ENCODE data around the gene RBMS3. TPM values are rescaled to one million over a fixed set of nuclear protein-coding genes. Genes with fewer than 3 reads are reported as not detected.

Gene RBMS3
- total RNA-seq, 3 donors from 2014 or later: 48.4 to 117 (median 103) TPM

DNA sequence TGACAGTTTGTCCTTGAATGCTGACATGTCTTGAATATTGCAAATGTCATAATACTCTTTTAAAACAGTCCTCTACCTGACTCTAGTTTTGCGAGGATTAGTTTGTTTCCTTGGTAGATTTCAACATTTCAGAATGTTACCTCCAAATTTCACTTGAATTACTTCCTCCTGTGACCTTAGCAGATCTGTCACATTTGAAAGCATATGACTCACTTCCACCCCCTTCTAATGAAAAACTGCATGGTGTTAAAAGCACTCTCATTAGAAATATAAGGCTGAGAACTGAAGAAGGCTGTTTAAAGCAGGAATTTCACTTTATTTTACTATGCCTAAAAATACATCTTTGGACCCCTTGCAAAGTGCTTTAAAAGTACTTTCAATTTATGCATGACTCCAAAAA is 726.8 kb downstream of the RBMS3 start:
- no peak for TF ChIP-seq POLR2A (IDR thresholded peaks at IDR 0.05)
- TF ChIP-seq, protein P1, sequence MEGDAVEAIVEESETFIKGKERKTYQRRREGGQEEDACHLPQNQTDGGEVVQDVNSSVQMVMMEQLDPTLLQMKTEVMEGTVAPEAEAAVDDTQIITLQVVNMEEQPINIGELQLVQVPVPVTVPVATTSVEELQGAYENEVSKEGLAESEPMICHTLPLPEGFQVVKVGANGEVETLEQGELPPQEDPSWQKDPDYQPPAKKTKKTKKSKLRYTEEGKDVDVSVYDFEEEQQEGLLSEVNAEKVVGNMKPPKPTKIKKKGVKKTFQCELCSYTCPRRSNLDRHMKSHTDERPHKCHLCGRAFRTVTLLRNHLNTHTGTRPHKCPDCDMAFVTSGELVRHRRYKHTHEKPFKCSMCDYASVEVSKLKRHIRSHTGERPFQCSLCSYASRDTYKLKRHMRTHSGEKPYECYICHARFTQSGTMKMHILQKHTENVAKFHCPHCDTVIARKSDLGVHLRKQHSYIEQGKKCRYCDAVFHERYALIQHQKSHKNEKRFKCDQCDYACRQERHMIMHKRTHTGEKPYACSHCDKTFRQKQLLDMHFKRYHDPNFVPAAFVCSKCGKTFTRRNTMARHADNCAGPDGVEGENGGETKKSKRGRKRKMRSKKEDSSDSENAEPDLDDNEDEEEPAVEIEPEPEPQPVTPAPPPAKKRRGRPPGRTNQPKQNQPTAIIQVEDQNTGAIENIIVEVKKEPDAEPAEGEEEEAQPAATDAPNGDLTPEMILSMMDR (IDR thresholded peaks at IDR 0.05): no peak
- no peak for TF ChIP-seq POLR2AphosphoS5 (IDR thresholded peaks at IDR 0.05)
- Histone ChIP-seq H3K36me3 (no peaks in the 10 kb centered on the region), H3K9me3 (no peaks in the 10 kb centered on the region), H3K27ac (no peak overlapping the region), H3K27me3 (no peaks in the 10 kb centered on the region), H3K4me1 (no peaks in the 10 kb centered on the region), H3K4me3 (no peak overlapping the region)
- no peak for DNase-seq (ENCODE audit: low spot score in 2 of 2)
- intact Hi-C loops (cut with DNase I; ENCODE audit: low total_unique reads): no loop called here

DNA sequence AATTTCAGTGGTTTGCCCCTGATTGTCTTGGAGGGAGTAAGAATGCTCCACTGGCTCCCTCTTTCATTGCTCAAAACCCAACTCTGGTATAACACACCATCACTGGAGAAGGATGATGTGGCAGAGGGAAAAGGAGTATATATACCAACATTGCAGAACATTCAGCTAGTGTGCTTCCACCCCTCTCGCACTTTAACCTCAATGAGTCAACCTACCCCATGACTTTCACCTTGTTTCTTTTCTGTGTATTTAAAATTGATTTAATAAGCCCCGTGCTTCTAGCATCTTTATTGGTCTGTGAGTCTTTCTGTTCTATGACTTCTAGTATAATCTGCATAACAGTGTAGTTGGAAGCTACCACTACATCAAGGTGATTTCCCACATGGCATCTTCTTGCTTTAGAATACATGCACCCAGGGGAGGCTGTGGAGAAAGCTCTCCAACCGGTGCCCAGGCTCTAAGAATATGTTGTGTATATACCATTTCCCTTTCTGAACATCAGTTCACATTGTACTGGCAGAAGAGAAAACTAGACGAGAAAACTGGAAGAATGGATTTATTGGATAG is 730.4 kb downstream of the RBMS3 start:
- TF ChIP-seq POLR2AphosphoS5 (IDR thresholded peaks at IDR 0.05) (no peak), POLR2A (IDR thresholded peaks at IDR 0.05) (no peak)
- TF ChIP-seq, protein P1 (IDR thresholded peaks at IDR 0.05): no peak
- Histone ChIP-seq H3K9me3 (no peaks in the 10 kb centered on the region), H3K27ac (no peak overlapping the region), H3K4me3 (no peak overlapping the region), H3K27me3 (no peaks in the 10 kb centered on the region), H3K36me3 (no peaks in the 10 kb centered on the region), H3K4me1 (no peaks in the 10 kb centered on the region)
- DNase-seq (ENCODE audit: low spot score in 2 of 2): no peak
- intact Hi-C loops (cut with DNase I; ENCODE audit: low total_unique reads): no loop called here

DNA sequence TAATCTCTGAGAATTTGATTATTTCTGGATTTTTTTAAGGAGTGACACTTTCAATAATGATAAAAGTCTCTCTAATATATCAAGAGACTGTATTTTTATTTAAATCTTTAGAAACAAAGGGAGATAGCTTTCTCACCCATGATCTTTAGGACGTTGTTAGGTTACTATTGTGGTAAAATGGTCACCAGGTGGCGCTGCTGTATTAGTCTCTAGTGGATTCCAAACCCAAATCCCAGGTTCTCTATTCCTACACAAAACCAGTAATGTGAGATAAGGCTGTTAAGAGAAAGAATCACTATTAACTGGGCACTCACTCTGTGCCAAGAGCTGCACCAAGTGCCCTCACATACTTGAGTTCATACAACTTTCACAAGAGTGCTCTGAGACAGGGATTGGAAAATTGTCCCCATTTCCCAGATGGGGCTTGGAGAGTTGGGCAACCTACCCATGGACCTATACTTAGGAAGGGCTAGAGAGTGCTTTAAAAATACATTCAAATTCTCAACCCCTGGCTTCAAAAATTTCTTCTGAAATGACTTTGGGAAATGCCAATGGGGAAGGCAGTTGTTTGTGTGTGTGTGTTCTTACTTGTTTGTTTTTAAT is 732.2 kb downstream of the RBMS3 start:
- H3K9me3 ChIP-seq: no peaks in the 10 kb centered on the region
- no peak overlapping the region for H3K27ac ChIP-seq
- no peaks in the 10 kb centered on the region for H3K27me3 ChIP-seq
- intact Hi-C loops (cut with DNase I; ENCODE audit: low total_unique reads): no loop called here
- no peaks in the 10 kb centered on the region for H3K36me3 ChIP-seq
- peak; percentile 37 to 56 for DNase-seq (ENCODE audit: low spot score in 2 of 2)
- no peak for TF ChIP-seq POLR2AphosphoS5 (IDR thresholded peaks at IDR 0.05)
- TF ChIP-seq, protein P1 (IDR thresholded peaks at IDR 0.05): peak; percentile 24 to 43 (median 43)
- H3K4me3 ChIP-seq: no peak overlapping the region
- no peaks in the 10 kb centered on the region for H3K4me1 ChIP-seq

DNA sequence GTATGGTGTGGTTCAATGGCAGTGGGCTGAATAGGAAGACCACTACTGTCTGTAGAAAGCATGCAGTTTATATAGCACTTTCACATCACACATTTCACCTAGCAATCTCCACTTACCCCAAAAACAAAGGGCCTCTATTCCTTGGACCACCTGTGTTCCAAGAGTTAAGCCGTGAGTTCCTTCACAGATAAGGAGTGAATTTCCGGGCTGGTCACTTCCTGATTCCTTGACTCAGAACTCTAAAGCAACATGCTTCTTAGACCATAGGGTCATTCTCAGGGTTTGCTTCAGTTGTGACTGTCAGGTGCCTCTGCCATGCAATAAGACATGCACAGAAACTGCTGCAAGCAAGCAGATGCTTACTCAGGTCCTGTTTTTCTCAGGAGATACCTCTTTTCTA is 737.0 kb downstream of the RBMS3 start:
- TF ChIP-seq, protein P1 (IDR thresholded peaks at IDR 0.05): no peak
- intact Hi-C loops (cut with DNase I; ENCODE audit: low total_unique reads): no loop called here

DNA sequence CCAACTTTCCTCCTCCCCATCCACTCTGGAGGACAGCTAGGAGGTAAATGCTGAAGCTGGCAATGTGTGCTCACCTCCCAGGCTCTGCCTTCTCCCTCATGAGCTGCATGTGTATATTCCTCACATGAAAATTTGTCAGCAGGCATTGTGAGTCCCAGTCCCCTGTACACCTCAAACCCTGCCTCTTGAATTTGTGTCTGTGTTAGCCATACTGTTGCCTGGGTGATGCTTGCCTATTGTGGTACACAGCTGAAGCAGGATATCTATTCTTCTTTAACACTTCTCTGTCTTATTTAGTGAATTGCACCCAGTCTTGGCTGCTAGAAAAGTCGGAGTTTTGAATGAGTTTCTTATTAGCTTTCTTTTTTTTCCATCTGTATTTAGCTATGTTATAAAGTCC is 739.5 kb downstream of the RBMS3 start:
- H3K4me1 ChIP-seq: no peaks in the 10 kb centered on the region
- no peaks in the 10 kb centered on the region for H3K27me3 ChIP-seq
- no peaks in the 10 kb centered on the region for H3K9me3 ChIP-seq
- intact Hi-C loops (cut with DNase I; ENCODE audit: low total_unique reads): no loop called here
- DNase-seq (ENCODE audit: low spot score in 2 of 2): no peak
- no peak overlapping the region for H3K4me3 ChIP-seq
- no peaks in the 10 kb centered on the region for H3K36me3 ChIP-seq
- TF ChIP-seq POLR2A (IDR thresholded peaks at IDR 0.05): no peak
- TF ChIP-seq, protein P1 (IDR thresholded peaks at IDR 0.05): no peak
- no peak for TF ChIP-seq POLR2AphosphoS5 (IDR thresholded peaks at IDR 0.05)
- no peak overlapping the region for H3K27ac ChIP-seq

More for the DNA sequence above, 737.0 kb downstream of the RBMS3 start:
- Histone ChIP-seq H3K9me3 (no peaks in the 10 kb centered on the region), H3K4me1 (no peaks in the 10 kb centered on the region), H3K27ac (no peak overlapping the region), H3K27me3 (no peaks in the 10 kb centered on the region), H3K4me3 (no peak overlapping the region), H3K36me3 (no peaks in the 10 kb centered on the region)
- no peak for DNase-seq (ENCODE audit: low spot score in 2 of 2)
